ENCODE measurements around the gene TNS3. TPM values are rescaled to one million over a fixed set of nuclear protein-coding genes. Genes with fewer than 3 reads are reported as not detected.
A peak's percentile ranks its signal among the peaks of the same experiment; 100 is the strongest.

TNS3 gene
- total RNA-seq, 4 donors from 2014 or later: 27.2 to 110 (median 47.5) TPM

- Histone ChIP-seq H3K4me1 (peaks cover 17 to 24% of the 10 kb centered on the region in 2 donors), H3K27me3 (no peaks in the 10 kb centered on the region), H3K36me3 (no peaks in the 10 kb centered on the region), H3K4me3 (no peak overlapping the region), H3K27ac (no peak overlapping the region), H3K9me3 (no peaks in the 10 kb centered on the region)
- intact Hi-C loops (cut with DNase I; ENCODE audit: low total_unique reads): no loop called here
- TF ChIP-seq POLR2A (IDR thresholded peaks at IDR 0.05): no peak
- TF ChIP-seq, protein P1, sequence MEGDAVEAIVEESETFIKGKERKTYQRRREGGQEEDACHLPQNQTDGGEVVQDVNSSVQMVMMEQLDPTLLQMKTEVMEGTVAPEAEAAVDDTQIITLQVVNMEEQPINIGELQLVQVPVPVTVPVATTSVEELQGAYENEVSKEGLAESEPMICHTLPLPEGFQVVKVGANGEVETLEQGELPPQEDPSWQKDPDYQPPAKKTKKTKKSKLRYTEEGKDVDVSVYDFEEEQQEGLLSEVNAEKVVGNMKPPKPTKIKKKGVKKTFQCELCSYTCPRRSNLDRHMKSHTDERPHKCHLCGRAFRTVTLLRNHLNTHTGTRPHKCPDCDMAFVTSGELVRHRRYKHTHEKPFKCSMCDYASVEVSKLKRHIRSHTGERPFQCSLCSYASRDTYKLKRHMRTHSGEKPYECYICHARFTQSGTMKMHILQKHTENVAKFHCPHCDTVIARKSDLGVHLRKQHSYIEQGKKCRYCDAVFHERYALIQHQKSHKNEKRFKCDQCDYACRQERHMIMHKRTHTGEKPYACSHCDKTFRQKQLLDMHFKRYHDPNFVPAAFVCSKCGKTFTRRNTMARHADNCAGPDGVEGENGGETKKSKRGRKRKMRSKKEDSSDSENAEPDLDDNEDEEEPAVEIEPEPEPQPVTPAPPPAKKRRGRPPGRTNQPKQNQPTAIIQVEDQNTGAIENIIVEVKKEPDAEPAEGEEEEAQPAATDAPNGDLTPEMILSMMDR (IDR thresholded peaks at IDR 0.05): no peak
- DNase-seq: no peak
Measured at GRCh38 chr7:47504551-47505311, 77.2 kb downstream of the TNS3 start.

DNA sequence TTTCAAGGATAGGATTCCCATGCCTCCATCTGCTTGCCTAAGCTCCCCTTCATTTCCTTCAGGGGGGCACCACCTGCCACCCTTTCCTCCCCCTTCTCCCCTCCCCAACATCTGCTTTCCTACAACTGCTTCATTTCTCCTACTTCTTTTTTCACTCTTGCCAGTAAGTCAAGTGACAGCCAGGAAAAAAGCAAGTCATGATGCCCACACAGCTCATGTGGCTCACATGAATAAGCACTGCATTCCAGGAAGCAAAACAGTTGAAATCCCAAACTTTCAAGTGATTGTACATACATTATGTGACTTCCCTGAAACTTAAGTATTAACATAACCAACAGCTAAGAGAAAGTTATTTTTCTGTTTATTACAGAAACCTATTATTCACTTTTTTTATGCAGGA is 78.6 kb downstream of the TNS3 start:
- intact Hi-C loops (cut with DNase I; ENCODE audit: low total_unique reads): no loop called here
- no peak overlapping the region for H3K4me3 ChIP-seq
- H3K27ac ChIP-seq: peak overlapping the region in 1 of 2 donors; percentile 79
- TF ChIP-seq, protein P1 (IDR thresholded peaks at IDR 0.05): no peak
- TF ChIP-seq POLR2A (IDR thresholded peaks at IDR 0.05): no peak
- H3K9me3 ChIP-seq: no peaks in the 10 kb centered on the region
- DNase-seq: no peak
- H3K36me3 ChIP-seq: no peaks in the 10 kb centered on the region
- no peaks in the 10 kb centered on the region for H3K27me3 ChIP-seq
- peaks cover 17 to 24% of the 10 kb centered on the region in 2 donors for H3K4me1 ChIP-seq

GRCh38 chr7:47502240-47502877 is 79.6 kb downstream of the TNS3 start:
- H3K4me1 ChIP-seq: peaks cover 21 to 22% of the 10 kb centered on the region in 2 donors
- H3K4me3 ChIP-seq: no peak overlapping the region
- H3K9me3 ChIP-seq: no peaks in the 10 kb centered on the region
- intact Hi-C loops (cut with DNase I; ENCODE audit: low total_unique reads): no loop called here
- DNase-seq: no peak
- peak overlapping the region; percentile 79 to 81 for H3K27ac ChIP-seq
- TF ChIP-seq, protein P1 (IDR thresholded peaks at IDR 0.05): no peak
- TF ChIP-seq POLR2A (IDR thresholded peaks at IDR 0.05): no peak
- H3K27me3 ChIP-seq: no peaks in the 10 kb centered on the region
- H3K36me3 ChIP-seq: no peaks in the 10 kb centered on the region

- H3K4me1 ChIP-seq: peaks cover 21 to 32% of the 10 kb centered on the region in 2 donors
- peak overlapping the region; percentile 79 to 81 for H3K27ac ChIP-seq
- no peaks in the 10 kb centered on the region for H3K9me3 ChIP-seq
- TF ChIP-seq, protein P1 (IDR thresholded peaks at IDR 0.05): no peak
- TF ChIP-seq POLR2A (IDR thresholded peaks at IDR 0.05): no peak
- no peak overlapping the region for H3K4me3 ChIP-seq
- peak; percentile 64 to 67 for DNase-seq
- H3K27me3 ChIP-seq: no peaks in the 10 kb centered on the region
- intact Hi-C loops (cut with DNase I; ENCODE audit: low total_unique reads): no loop called here
- H3K36me3 ChIP-seq: no peaks in the 10 kb centered on the region
Measured at GRCh38 chr7:47501406-47501805, 80.5 kb downstream of the TNS3 start.

DNA sequence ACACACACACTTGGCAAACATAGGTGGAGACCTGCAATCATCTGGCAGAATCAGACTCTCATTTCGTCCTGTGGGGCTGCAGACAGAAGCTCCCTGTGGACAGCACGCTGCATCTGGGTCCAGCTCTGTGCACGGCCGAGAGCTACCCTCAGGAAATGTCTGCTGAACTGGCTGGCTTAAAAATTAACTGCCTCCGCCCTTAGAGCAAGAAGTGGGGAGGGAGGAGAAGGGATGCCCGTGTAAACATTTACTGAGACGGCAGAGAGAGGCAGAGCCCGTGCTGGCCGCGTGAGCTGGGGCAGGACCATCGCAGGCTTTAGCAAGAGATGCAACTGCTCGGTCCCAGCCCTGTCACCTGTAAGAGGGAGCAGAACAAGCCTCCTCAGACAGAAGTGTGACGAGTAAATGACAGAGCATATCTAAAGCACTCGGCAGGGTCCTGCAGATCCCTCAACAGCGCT is 81.8 kb downstream of the TNS3 start:
- TF ChIP-seq, protein P1 (IDR thresholded peaks at IDR 0.05): no peak
- TF ChIP-seq POLR2A (IDR thresholded peaks at IDR 0.05): no peak
- no peak for DNase-seq
- H3K9me3 ChIP-seq: no peaks in the 10 kb centered on the region
- peaks cover 21 to 33% of the 10 kb centered on the region in 2 donors for H3K4me1 ChIP-seq
- no peak overlapping the region for H3K4me3 ChIP-seq
- intact Hi-C loops (cut with DNase I; ENCODE audit: low total_unique reads): no loop called here
- peak overlapping the region; percentile 79 to 81 for H3K27ac ChIP-seq
- no peaks in the 10 kb centered on the region for H3K36me3 ChIP-seq
- H3K27me3 ChIP-seq: no peaks in the 10 kb centered on the region

Measured in uterus (tissue), 4 donors.